HepG2 (cell line): ENCODE results near the gene TMEM141. TPM values are rescaled to one million over a fixed set of nuclear protein-coding genes. Genes with fewer than 3 reads are reported as not detected.

ENCODE experiments used
- CBX5 ChIP-seq: sonication (generic); formaldehyde crosslinking; IDR thresholded peaks from 2 replicates; pipeline ENCODE4 v1.4.0; 2020; ENCODE audit warnings: missing genetic modification reagents, borderline replicate concordance
- CEBPB ChIP-seq: IDR thresholded peaks from 2 replicates; pipeline ENCODE4 v1.6.1; 2011; ENCODE audit warnings: low read depth, low read length, improper control_type of control experiment, borderline replicate concordance
- CENPT ChIP-seq: sonication (generic); formaldehyde crosslinking; IDR thresholded peaks from 2 replicates; pipeline ENCODE4 v1.8.0; 2022; ENCODE audit warnings: low read depth, mild to moderate bottlenecking, moderate library complexity, missing genetic modification reagents
- DPF2 ChIP-seq: sonication (generic); formaldehyde crosslinking; IDR thresholded peaks from 2 replicates; pipeline ENCODE4 v1.4.0; 2020; ENCODE audit warnings: mild to moderate bottlenecking, low read depth, missing genetic modification reagents, borderline replicate concordance
- GATAD2A ChIP-seq: IDR thresholded peaks from 2 replicates; pipeline ENCODE4 v1.6.1; 2016
- HCFC1 ChIP-seq: fragments of 150-350 bp; IDR thresholded peaks from 2 replicates; pipeline ENCODE4 v1.6.1; 2014; ENCODE audit warnings: low read depth, low read length
- HOXA7 ChIP-seq: sonication (generic); formaldehyde crosslinking; IDR thresholded peaks from 2 replicates; pipeline ENCODE4 v1.8.1; 2022; ENCODE audit warnings: mild to moderate bottlenecking, missing genetic modification reagents, moderate library complexity
- NFKBIZ ChIP-seq: IDR thresholded peaks from 2 replicates; pipeline ENCODE4 v1.6.1; 2018; ENCODE audit warnings: missing genetic modification reagents, missing compliant biosample characterization
- RAD51 ChIP-seq: fragments of 450-650 bp; IDR thresholded peaks from 2 replicates; pipeline ENCODE4 v1.6.1; 2016; ENCODE audit warnings: borderline replicate concordance
- TARDBP ChIP-seq: sonication (generic); formaldehyde crosslinking; IDR thresholded peaks from 2 replicates; pipeline ENCODE4 v1.8.0; 2022; ENCODE audit warnings: mild to moderate bottlenecking, missing genetic modification reagents
- TMF1 ChIP-seq: sonication (generic); formaldehyde crosslinking; IDR thresholded peaks from 2 replicates; pipeline ENCODE4 v1.8.1; 2022; ENCODE audit warnings: low read depth, missing genetic modification reagents
- ZBTB33 ChIP-seq: sonication (generic); formaldehyde crosslinking; IDR thresholded peaks from 2 replicates; pipeline ENCODE4 v1.4.0; 2020; ENCODE audit warnings: missing genetic modification reagents
- ZBTB7A ChIP-seq: sonication (generic); formaldehyde crosslinking; IDR thresholded peaks from 2 replicates; pipeline ENCODE4 v1.8.0; 2022; ENCODE audit warnings: mild to moderate bottlenecking, missing genetic modification reagents
- ZNF234 ChIP-seq: sonication (generic); formaldehyde crosslinking; conservative IDR thresholded peaks from 2 replicates; pipeline ENCODE4 v1.5.1; 2020; ENCODE audit warnings: mild to moderate bottlenecking, missing genetic modification reagents
- ZNF292 ChIP-seq: sonication (generic); formaldehyde crosslinking; IDR thresholded peaks from 2 replicates; pipeline ENCODE4 v1.8.1; 2022; ENCODE audit warnings: mild to moderate bottlenecking, low read depth, missing genetic modification reagents, borderline replicate concordance
- ZNF510 ChIP-seq: sonication (generic); formaldehyde crosslinking; IDR thresholded peaks from 2 replicates; pipeline ENCODE4 v1.4.0; 2020; ENCODE audit warnings: low read depth, mild to moderate bottlenecking, missing genetic modification reagents
- ZNF781 ChIP-seq: sonication (generic); formaldehyde crosslinking; IDR thresholded peaks from 2 replicates; pipeline ENCODE4 v1.5.1; 2020; ENCODE audit warnings: borderline replicate concordance, mild to moderate bottlenecking, missing genetic modification reagents; ENCODE audit errors: not compliant biosample characterization
- polyA plus RNA-seq, 8 experiments: library from polyadenylated mRNA; depleted of rRNA in 3 of 8; stranded (reverse) in 7 of 8; unstranded in 1 of 8; fragments of >200 nt; fragmentation: Illumina TruSeq in 4 of 8; extraction: Trizol in 4 of 8; gene quantifications; 2 replicates each; pipeline versions ENCODE4 v1.2.1 to v1.2.3, GENCODE V29; 2011 to 2016; ENCODE audit warnings: low read depth in 4 of 8, missing spikeins in 1 of 8, mixed read lengths in 1 of 8; ENCODE audit not compliant: insufficient read depth in 1 of 8
- total RNA-seq, 5 experiments: library from RNA; depleted of rRNA; stranded (reverse); fragments of >200 nt; fragmentation: Illumina TruSeq; extraction: Trizol; gene quantifications; 2 replicates each; pipeline ENCODE4 v1.2.3, GENCODE V29; 2016; ENCODE audit warnings: low read depth in 1 of 5
- TF ChIP-seq, protein P1 (sequence below): sonication (generic); formaldehyde crosslinking; IDR thresholded peaks from 2 replicates; pipeline ENCODE4 v1.8.0; 2022; ENCODE audit warnings: mild to moderate bottlenecking, missing genetic modification reagents, moderate library complexity
- TF ChIP-seq, protein P2 (sequence below): sonication (generic); formaldehyde crosslinking; IDR thresholded peaks from one replicate; pipeline ENCODE4 v1.5.1; 2020; ENCODE audit warnings: mild to moderate bottlenecking, missing genetic modification reagents; ENCODE audit errors: not compliant biosample characterization

TMEM141 gene
- total and polyA plus RNA-seq, 2 of the 13 experiments (the other 11 are each of a cell fraction or from before 2014, with no cell fraction given): 81.0 to 202 TPM

DNA sequence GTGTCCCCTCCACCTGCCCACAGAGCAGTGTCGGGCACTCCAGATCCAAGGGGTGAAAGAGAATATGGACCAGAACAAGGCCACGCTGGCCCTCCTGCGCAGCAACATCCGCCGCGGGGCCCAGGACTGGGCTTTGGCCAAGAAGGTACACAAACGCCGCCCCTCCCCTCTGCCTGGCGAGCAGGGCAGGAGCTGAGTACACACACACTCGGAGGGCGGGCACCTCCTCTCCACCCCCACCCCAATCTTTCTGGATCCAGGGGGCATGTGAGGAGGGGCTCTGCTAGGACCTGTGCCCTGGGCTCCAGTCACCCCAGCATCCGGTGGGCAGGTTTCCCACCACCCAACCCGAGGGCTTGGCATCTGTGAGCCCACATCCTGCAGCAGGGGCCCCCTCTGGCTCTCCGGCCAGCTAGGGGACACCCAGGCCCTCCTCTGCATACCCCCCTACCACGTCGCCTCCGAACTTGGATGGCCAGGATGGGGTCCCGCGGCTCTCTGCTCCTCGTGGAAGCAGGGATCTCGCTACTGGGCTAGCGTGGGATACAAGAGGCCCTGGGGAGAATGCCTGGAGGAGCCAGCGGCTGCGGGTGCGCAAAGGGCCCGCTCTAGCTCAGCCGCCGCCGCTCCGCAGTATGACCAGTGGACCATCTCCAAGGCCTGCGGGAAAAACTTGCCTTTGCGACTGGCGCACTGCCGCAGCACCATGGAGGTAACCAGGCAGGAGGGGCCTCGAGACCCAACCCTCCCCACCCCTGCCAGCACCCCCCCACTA lies 8.1 kb downstream of the TMEM141 start (continued):
- TF ChIP-seq, protein P1, sequence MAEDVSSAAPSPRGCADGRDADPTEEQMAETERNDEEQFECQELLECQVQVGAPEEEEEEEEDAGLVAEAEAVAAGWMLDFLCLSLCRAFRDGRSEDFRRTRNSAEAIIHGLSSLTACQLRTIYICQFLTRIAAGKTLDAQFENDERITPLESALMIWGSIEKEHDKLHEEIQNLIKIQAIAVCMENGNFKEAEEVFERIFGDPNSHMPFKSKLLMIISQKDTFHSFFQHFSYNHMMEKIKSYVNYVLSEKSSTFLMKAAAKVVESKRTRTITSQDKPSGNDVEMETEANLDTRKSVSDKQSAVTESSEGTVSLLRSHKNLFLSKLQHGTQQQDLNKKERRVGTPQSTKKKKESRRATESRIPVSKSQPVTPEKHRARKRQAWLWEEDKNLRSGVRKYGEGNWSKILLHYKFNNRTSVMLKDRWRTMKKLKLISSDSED (CRISPR knock-in tag): no peak
- TF ChIP-seq TMF1 (CRISPR knock-in tag) (no peak), GATAD2A (CRISPR knock-in tag) (peak; percentile 85), RAD51 (no peak), ZBTB7A (CRISPR knock-in tag) (no peak; the same call in none of the 2 replicates), CBX5 (no peak), HOXA7 (CRISPR knock-in tag) (0 out of 2 replicates have a peak, but pooled peaks have one; percentile 57), NFKBIZ (CRISPR knock-in tag) (no peak), TARDBP (CRISPR knock-in tag) (peak; percentile 79), ZBTB33 (no peak), ZNF292 (no peak), DPF2 (CRISPR knock-in tag) (peak; percentile 82), ZNF234 (CRISPR knock-in tag) (no peak), CEBPB (no peak), ZNF510 (0 out of 2 replicates have a peak, but pooled peaks have one; percentile 41), CENPT (CRISPR knock-in tag) (no peak), HCFC1 (no peak), ZNF781 (CRISPR knock-in tag) (no peak)
- TF ChIP-seq, protein P2, sequence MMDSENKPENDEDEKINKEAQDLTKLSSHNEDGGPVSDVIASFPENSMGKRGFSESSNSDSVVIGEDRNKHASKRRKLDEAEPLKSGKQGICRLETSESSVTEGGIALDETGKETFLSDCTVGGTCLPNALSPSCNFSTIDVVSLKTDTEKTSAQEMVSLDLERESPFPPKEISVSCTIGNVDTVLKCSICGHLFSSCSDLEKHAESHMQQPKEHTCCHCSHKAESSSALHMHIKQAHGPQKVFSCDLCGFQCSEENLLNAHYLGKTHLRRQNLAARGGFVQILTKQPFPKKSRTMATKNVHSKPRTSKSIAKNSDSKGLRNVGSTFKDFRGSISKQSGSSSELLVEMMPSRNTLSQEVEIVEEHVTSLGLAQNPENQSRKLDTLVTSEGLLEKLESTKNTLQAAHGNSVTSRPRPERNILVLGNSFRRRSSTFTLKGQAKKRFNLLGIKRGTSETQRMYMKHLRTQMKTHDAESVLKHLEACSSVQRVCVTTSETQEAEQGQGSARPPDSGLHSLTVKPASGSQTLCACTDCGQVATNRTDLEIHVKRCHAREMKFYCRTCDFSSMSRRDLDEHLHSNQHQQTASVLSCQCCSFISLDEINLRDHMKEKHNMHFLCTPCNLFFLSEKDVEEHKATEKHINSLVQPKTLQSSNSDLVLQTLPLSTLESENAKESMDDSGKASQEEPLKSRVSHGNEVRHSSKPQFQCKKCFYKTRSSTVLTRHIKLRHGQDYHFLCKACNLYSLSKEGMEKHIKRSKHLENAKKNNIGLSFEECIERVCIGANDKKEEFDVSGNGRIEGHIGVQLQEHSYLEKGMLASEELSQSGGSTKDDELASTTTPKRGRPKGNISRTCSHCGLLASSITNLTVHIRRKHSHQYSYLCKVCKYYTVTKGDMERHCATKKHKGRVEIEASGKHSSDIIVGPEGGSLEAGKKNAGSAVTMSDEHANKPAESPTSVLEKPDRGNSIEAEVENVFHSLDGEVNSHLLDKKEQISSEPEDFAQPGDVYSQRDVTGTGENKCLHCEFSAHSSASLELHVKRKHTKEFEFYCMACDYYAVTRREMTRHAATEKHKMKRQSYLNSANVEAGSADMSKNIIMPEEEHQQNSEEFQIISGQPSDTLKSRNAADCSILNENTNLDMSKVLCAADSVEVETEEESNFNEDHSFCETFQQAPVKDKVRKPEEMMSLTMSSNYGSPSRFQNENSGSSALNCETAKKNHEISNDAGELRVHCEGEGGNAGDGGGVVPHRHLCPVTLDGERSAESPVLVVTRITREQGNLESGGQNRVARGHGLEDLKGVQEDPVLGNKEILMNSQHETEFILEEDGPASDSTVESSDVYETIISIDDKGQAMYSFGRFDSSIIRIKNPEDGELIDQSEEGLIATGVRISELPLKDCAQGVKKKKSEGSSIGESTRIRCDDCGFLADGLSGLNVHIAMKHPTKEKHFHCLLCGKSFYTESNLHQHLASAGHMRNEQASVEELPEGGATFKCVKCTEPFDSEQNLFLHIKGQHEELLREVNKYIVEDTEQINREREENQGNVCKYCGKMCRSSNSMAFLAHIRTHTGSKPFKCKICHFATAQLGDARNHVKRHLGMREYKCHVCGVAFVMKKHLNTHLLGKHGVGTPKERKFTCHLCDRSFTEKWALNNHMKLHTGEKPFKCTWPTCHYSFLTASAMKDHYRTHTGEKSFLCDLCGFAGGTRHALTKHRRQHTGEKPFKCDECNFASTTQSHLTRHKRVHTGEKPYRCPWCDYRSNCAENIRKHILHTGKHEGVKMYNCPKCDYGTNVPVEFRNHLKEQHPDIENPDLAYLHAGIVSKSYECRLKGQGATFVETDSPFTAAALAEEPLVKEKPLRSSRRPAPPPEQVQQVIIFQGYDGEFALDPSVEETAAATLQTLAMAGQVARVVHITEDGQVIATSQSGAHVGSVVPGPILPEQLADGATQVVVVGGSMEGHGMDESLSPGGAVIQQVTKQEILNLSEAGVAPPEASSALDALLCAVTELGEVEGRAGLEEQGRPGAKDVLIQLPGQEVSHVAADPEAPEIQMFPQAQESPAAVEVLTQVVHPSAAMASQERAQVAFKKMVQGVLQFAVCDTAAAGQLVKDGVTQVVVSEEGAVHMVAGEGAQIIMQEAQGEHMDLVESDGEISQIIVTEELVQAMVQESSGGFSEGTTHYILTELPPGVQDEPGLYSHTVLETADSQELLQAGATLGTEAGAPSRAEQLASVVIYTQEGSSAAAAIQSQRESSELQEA: peak; percentile 66
